Effector memory CD8-positive, alpha-beta T cell (primary cell): ENCODE data around the gene ENTPD1.

Experiments used
- ATAC-seq: fragments of 150-1000 bp; cut with Tn5 transposase; replicated peaks from 2 replicates; pipeline ENCODE4 v1.10.0; 2021; ENCODE audit warnings: mild to moderate bottlenecking, moderate library complexity
- DNase-seq, 3 experiments: peaks; one replicate each; pipeline ENCODE4 v3.0.0; 2021
- H3K27ac Mint-ChIP-seq, 2 donors: one replicate each; pipeline ENCODE4 v1.8.0; 2022; ENCODE audit warnings: mild to moderate bottlenecking in 2 of 2, mixed read lengths in 2 of 2, moderate library complexity in 2 of 2
- H3K27me3 Mint-ChIP-seq, 2 donors: one replicate each; pipeline ENCODE4 v1.8.0; 2022; ENCODE audit warnings: mixed read lengths in 2 of 2
- H3K36me3 Mint-ChIP-seq: one replicate; pipeline ENCODE4 v1.8.0; 2022; ENCODE audit warnings: mild to moderate bottlenecking, moderate library complexity, mixed read lengths; ENCODE audit not compliant: insufficient read depth
- H3K4me1 Mint-ChIP-seq, 2 donors: one replicate each; pipeline ENCODE4 v1.8.0; 2022; ENCODE audit warnings: low read depth in 2 of 2, mixed read lengths in 2 of 2
- H3K4me3 Mint-ChIP-seq, 2 donors: one replicate each; pipeline ENCODE4 v1.8.0; 2022; ENCODE audit warnings: mild to moderate bottlenecking in 2 of 2, mixed read lengths in 2 of 2, moderate library complexity in 2 of 2
- H3K9me3 Mint-ChIP-seq, 2 donors: one replicate each; pipeline ENCODE4 v1.8.0; 2022; ENCODE audit warnings: mixed read lengths in 2 of 2

Gene ENTPD1

GRCh38 chr10:95813054-95813685 lies 57.2 kb downstream of the ENTPD1 start:
- DNase-seq (no peak), ATAC-seq (no peak)
- Mint-ChIP-seq H3K36me3 (no peaks in the 10 kb centered on the region), H3K9me3 (no peaks in the 10 kb centered on the region), H3K27ac (no peak overlapping the region), H3K4me1 (no peaks in the 10 kb centered on the region), H3K4me3 (no peak overlapping the region), H3K27me3 (peaks cover 3 to 29% of the 10 kb centered on the region in 2 donors)

- H3K4me1 Mint-ChIP-seq = no peaks in the 10 kb centered on the region
- ATAC-seq (no peak), DNase-seq (no peak)
- H3K27ac Mint-ChIP-seq = no peak overlapping the region
- no peaks in the 10 kb centered on the region for H3K9me3 Mint-ChIP-seq
- no peak overlapping the region for H3K4me3 Mint-ChIP-seq
- H3K36me3 Mint-ChIP-seq = no peaks in the 10 kb centered on the region
- peaks cover 0 to 23% of the 10 kb centered on the region in 2 donors for H3K27me3 Mint-ChIP-seq
These were observed 58.2 kb downstream of the ENTPD1 start for GRCh38 chr10:95814011-95814727.

- H3K27ac Mint-ChIP-seq = no peak overlapping the region
These were observed 59.2 kb downstream of the ENTPD1 start for GRCh38 chr10:95815133-95815532.

DNA sequence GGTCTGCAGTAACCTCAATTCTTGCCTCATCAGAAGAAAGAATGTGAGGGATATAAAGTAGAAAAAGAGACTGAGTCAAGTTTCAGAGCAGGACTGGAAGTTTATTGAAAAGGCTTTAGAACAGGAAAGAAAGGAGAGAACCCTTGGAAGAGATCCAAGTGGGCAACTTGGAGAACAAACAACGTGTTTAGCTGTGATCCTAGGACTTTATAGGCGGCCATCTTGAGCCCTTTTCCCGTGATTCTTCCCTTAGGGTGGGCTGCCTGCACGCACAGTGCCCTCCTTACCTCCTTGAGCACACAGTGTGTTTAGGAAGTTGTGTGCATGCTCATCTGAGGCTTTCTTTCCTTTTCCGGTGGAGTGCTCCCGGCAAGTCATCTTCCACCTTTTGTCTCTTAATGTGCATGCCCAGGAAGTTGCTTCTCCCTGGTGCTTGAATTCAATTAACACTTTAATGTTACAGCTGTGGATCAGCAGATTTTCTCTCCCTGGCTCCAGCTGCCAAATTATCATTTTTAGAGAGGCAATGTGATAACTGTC lies 59.8 kb downstream of the ENTPD1 start:
- no peak for DNase-seq
- Mint-ChIP-seq H3K9me3 (no peaks in the 10 kb centered on the region), H3K27me3 (peaks cover 0 to 23% of the 10 kb centered on the region in 2 donors), H3K4me3 (no peak overlapping the region), H3K36me3 (no peaks in the 10 kb centered on the region), H3K27ac (no peak overlapping the region), H3K4me1 (peaks cover 0 to 5% of the 10 kb centered on the region in 2 donors)
- no peak for ATAC-seq

More at GRCh38 chr10:95815133-95815532, 59.2 kb downstream of the ENTPD1 start:
- peaks cover 0 to 5% of the 10 kb centered on the region in 2 donors for H3K4me1 Mint-ChIP-seq
- DNase-seq = no peak
- H3K4me3 Mint-ChIP-seq = no peak overlapping the region
- H3K27me3 Mint-ChIP-seq = peaks cover 0 to 23% of the 10 kb centered on the region in 2 donors
- H3K36me3 Mint-ChIP-seq = no peaks in the 10 kb centered on the region
- no peak for ATAC-seq
- no peaks in the 10 kb centered on the region for H3K9me3 Mint-ChIP-seq

- ATAC-seq = no peak
- Mint-ChIP-seq H3K36me3 (no peaks in the 10 kb centered on the region), H3K4me1 (peaks cover 0 to 11% of the 10 kb centered on the region in 2 donors)
These were observed 62.0 kb downstream of the ENTPD1 start for GRCh38 chr10:95818010-95818409.

GRCh38 chr10:95818668-95819067 lies 62.7 kb downstream of the ENTPD1 start:
- Mint-ChIP-seq H3K9me3 (no peaks in the 10 kb centered on the region), H3K27me3 (peaks cover 0 to 25% of the 10 kb centered on the region in 2 donors), H3K36me3 (no peaks in the 10 kb centered on the region), H3K4me3 (no peak overlapping the region), H3K27ac (no peak overlapping the region), H3K4me1 (peaks cover 0 to 16% of the 10 kb centered on the region in 2 donors)
- ATAC-seq (no peak), DNase-seq (no peak)

More at GRCh38 chr10:95818010-95818409, 62.0 kb downstream of the ENTPD1 start:
- Mint-ChIP-seq H3K27me3 (peaks cover 0 to 19% of the 10 kb centered on the region in 2 donors), H3K27ac (no peak overlapping the region), H3K4me3 (no peak overlapping the region), H3K9me3 (no peaks in the 10 kb centered on the region)
- no peak for DNase-seq

DNA sequence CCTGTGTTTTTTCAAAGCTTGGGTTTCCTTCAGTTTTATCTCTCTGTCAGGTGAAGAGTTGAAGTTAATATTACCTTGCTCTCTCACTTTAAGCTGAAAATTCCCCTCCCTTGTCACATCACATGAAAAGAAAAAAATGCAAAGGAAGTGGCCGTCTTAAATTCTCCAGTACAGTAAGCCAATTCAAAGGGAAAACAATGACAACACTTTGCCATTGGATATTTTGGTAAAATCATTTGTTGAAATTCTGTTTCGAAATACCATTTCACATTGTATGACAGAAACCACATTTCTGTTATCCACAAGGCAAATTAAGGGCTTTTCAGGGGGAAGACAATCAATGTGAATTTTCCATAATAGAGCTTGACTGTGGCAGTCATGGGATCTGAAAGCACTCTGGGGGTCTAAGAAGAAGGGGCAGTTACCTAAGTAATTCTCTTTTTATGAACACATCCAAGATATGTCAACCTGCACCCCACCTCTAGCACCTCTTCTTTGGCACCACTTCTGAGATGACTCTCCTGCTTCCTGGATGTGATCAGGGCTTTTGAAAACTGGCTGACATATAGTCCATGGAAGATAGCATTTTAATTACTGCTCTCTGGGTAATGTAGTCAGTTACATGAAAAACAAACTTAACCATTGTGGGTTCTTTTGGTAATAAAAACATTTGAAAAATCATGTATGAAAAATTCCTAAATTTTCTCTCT lies 63.8 kb downstream of the ENTPD1 start:
- no peak overlapping the region for H3K27ac Mint-ChIP-seq
- H3K4me1 Mint-ChIP-seq = peaks cover 0 to 17% of the 10 kb centered on the region in 2 donors
- ATAC-seq (peak; percentile 46), DNase-seq (no peak)
- no peaks in the 10 kb centered on the region for H3K9me3 Mint-ChIP-seq
- H3K36me3 Mint-ChIP-seq = no peaks in the 10 kb centered on the region
- H3K4me3 Mint-ChIP-seq = no peak overlapping the region
- H3K27me3 Mint-ChIP-seq = peaks cover 0 to 21% of the 10 kb centered on the region in 2 donors

DNA sequence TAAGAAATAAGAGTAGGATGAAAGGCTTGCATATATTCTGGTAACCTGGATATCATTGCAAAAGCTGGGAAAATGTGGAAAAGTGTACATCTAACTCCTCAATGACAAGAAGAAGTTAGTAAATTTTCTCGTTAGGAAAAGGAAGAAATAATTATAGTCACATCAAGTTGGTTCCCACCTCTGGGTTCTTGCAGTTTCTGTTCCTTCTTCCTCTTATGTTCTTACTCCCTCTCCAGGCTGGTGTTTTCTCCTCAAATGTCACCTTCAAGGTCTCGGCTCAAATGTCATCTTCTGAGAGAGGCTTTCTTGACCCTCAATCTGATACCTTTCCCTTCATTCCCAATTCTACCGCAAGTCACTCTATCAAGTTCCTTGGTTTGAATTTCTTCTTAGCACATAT lies 64.4 kb downstream of the ENTPD1 start:
- no peak overlapping the region for H3K4me3 Mint-ChIP-seq
- no peak for DNase-seq
- H3K4me1 Mint-ChIP-seq = peaks cover 0 to 17% of the 10 kb centered on the region in 2 donors
- H3K27me3 Mint-ChIP-seq = peaks cover 0 to 21% of the 10 kb centered on the region in 2 donors
- no peaks in the 10 kb centered on the region for H3K36me3 Mint-ChIP-seq
- ATAC-seq = no peak
- H3K9me3 Mint-ChIP-seq = no peaks in the 10 kb centered on the region
- H3K27ac Mint-ChIP-seq = no peak overlapping the region

DNA sequence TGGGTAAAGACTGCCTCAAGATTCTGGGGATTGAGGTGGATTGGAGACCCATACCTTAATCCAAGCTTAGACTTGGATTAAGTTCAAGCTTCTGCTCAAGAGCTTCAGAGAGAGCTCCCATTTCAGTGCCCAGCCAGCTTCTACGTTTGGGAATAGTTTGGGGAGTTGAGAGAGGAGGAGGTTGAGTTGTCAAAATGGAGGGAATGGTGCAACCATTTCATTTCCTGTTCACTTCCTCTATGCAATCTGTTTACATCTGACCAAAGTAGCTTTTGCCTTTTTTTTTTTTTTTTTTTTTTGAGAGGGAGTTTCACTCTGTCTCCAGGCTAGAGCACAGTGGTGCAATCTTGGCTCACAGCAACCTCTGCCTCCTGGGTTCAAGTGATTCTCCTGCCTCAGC lies 65.8 kb downstream of the ENTPD1 start:
- no peaks in the 10 kb centered on the region for H3K9me3 Mint-ChIP-seq
- H3K36me3 Mint-ChIP-seq = no peaks in the 10 kb centered on the region
- peak overlapping the region in 1 of 2 donors; percentile 72 for H3K27ac Mint-ChIP-seq
- H3K4me1 Mint-ChIP-seq = peaks cover 0 to 17% of the 10 kb centered on the region in 2 donors
- H3K27me3 Mint-ChIP-seq = peaks cover 0 to 12% of the 10 kb centered on the region in 2 donors
- DNase-seq (no peak), ATAC-seq (peak; percentile 59)
- peak overlapping the region in 1 of 2 donors; percentile 55 for H3K4me3 Mint-ChIP-seq

DNA sequence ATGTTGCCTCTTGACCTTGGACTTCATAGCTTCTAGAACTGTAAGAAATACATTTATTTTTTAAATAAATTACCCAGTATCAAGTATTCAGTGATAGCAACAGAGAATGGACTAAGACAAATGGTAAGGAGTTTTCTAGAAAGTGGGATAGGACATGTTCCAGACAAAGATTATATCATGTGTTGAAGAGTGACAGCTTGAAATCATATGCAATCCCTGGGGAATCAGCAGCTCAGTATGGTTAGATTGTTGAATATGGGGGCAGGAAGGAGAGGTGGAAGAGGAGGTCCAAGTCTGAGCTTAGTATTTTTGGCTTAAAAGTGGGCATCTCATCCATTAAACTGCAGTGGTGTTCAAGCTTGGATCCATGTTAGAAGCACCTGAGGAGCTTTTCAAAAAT lies 74.1 kb downstream of the ENTPD1 start:
- Mint-ChIP-seq H3K27me3 (no peaks in the 10 kb centered on the region), H3K4me1 (peaks cover 0 to 22% of the 10 kb centered on the region in 2 donors), H3K4me3 (no peak overlapping the region), H3K9me3 (no peaks in the 10 kb centered on the region), H3K27ac (peak overlapping the region in 1 of 2 donors; percentile 98), H3K36me3 (peaks cover 17% of the 10 kb centered on the region)
- ATAC-seq = no peak
- DNase-seq = no peak

- H3K27ac Mint-ChIP-seq = peak overlapping the region in 1 of 2 donors; percentile 98
- no peaks in the 10 kb centered on the region for H3K27me3 Mint-ChIP-seq
- peak overlapping the region in 1 of 2 donors; percentile 62 for H3K4me3 Mint-ChIP-seq
- peaks cover 17% of the 10 kb centered on the region for H3K36me3 Mint-ChIP-seq
- peaks cover 0 to 22% of the 10 kb centered on the region in 2 donors for H3K4me1 Mint-ChIP-seq
- DNase-seq (no peak), ATAC-seq (no peak)
- no peaks in the 10 kb centered on the region for H3K9me3 Mint-ChIP-seq
These were observed 75.1 kb downstream of the ENTPD1 start for GRCh38 chr10:95831076-95831475.

DNA sequence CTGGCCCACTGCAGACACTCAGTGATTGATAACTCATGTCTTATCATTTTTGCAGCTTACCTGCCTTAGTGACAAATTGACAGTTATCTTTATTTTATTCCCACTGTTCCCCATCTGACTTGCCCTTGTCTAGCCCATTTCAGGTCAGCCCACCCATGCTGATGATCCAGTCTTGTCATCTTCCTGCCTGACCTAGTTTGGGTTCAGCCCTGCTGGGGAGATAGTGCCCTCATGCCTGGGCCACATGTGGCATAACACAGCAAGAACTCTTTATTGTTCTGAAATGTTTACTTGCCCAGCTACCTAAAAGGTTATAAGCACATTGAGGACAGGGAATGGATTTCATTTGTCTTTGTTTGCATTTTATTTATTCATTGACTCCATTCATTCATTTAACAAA lies 75.6 kb downstream of the ENTPD1 start:
- peak overlapping the region in 1 of 2 donors; percentile 98 for H3K27ac Mint-ChIP-seq
- H3K9me3 Mint-ChIP-seq = no peaks in the 10 kb centered on the region
- DNase-seq (peak in 2 of 3 experiments; percentile 15 to 18), ATAC-seq (peak; percentile 18)
- H3K4me3 Mint-ChIP-seq = peak overlapping the region in 1 of 2 donors; percentile 62
- H3K27me3 Mint-ChIP-seq = no peaks in the 10 kb centered on the region
- H3K4me1 Mint-ChIP-seq = peaks cover 0 to 22% of the 10 kb centered on the region in 2 donors
- peaks cover 17% of the 10 kb centered on the region for H3K36me3 Mint-ChIP-seq
